ENCODE measurements around the gene CCDC159. TPM values are rescaled to one million over a fixed set of nuclear protein-coding genes. Genes with fewer than 3 reads are reported as not detected.

Gene CCDC159
- total RNA-seq, 1 donor from 2014 or later: 1.8 TPM

GRCh38 chr19:11335449-11336146 lies 10.7 kb upstream of the CCDC159 start:
- Histone ChIP-seq H2AFZ (replicated peaks) (no peak overlapping the region), H3K36me3 (no peaks in the 10 kb centered on the region), H3K27me3 (peaks cover 14% of the 10 kb centered on the region), H3K79me2 (ENCODE audit: low read depth) (no peaks in the 10 kb centered on the region), H3K9ac (no peak overlapping the region), H3K9me3 (ENCODE audit: low read depth) (no peaks in the 10 kb centered on the region), H3K4me3 (no peak overlapping the region), H3K4me2 (no peak overlapping the region), H3K27ac (no peak overlapping the region), H3F3A (ENCODE audit: low read depth) (no peaks in the 10 kb centered on the region), H3K4me1 (no peaks in the 10 kb centered on the region), H4K20me1 (ENCODE audit: low read depth) (no peaks in the 10 kb centered on the region)
- peaks cover 10% of the 10 kb centered on the region for H3K36me3 Mint-ChIP-seq
- peaks cover 3% of the 10 kb centered on the region for H3K27me3 Mint-ChIP-seq (ENCODE audit: insufficient read depth, low read depth)
- H3K27ac Mint-ChIP-seq: no peak overlapping the region
- no peak for TF ChIP-seq EZH2 (IDR thresholded peaks at IDR 0.05)
- no peak for TF ChIP-seq CTCF (IDR thresholded peaks at IDR 0.05)
- peaks cover 13% of the 10 kb centered on the region for H3K4me1 Mint-ChIP-seq
- H3K9me3 Mint-ChIP-seq: no peaks in the 10 kb centered on the region
- peak overlapping the region; percentile 53 for H3K4me3 Mint-ChIP-seq
- no peak for DNase-seq (ENCODE audit: low spot score)

- TF ChIP-seq EZH2 (IDR thresholded peaks at IDR 0.05): no peak
- TF ChIP-seq CTCF (IDR thresholded peaks at IDR 0.05): no peak
- no peak for TF ChIP-seq EZH2phosphoT487 (IDR thresholded peaks at IDR 0.05)
- H3K36me3 ChIP-seq: no peaks in the 10 kb centered on the region
- H3K9ac ChIP-seq: no peak overlapping the region
- Mint-ChIP-seq H3K4me3 (peak overlapping the region; percentile 48), H3K27ac (no peak overlapping the region), H3K9me3 (no peaks in the 10 kb centered on the region), H3K27me3 (ENCODE audit: insufficient read depth, low read depth) (peaks cover 3% of the 10 kb centered on the region), H3K4me1 (peaks cover 13% of the 10 kb centered on the region), H3K36me3 (peaks cover 10% of the 10 kb centered on the region)
- DNase-seq (ENCODE audit: low spot score): no peak
- H4K20me1 ChIP-seq (ENCODE audit: low read depth): no peaks in the 10 kb centered on the region
- H3K9me3 ChIP-seq (ENCODE audit: low read depth): no peaks in the 10 kb centered on the region
- H2AFZ ChIP-seq (replicated peaks): no peak overlapping the region
- H3F3A ChIP-seq (ENCODE audit: low read depth): no peaks in the 10 kb centered on the region
- H3K4me3 ChIP-seq: no peak overlapping the region
- H3K27ac ChIP-seq: no peak overlapping the region
- H3K4me2 ChIP-seq: no peak overlapping the region
- peaks cover 14% of the 10 kb centered on the region for H3K27me3 ChIP-seq
- no peaks in the 10 kb centered on the region for H3K4me1 ChIP-seq
- no peaks in the 10 kb centered on the region for H3K79me2 ChIP-seq (ENCODE audit: low read depth)
Measured at GRCh38 chr19:11337080-11337479, 9.2 kb upstream of the CCDC159 start.

GRCh38 chr19:11338121-11338520 lies 8.2 kb upstream of the CCDC159 start:
- Histone ChIP-seq H3K79me2 (ENCODE audit: low read depth) (no peaks in the 10 kb centered on the region), H3F3A (ENCODE audit: low read depth) (no peaks in the 10 kb centered on the region), H3K4me1 (no peaks in the 10 kb centered on the region), H3K4me2 (no peak overlapping the region), H3K9ac (no peak overlapping the region), H3K9me3 (ENCODE audit: low read depth) (no peaks in the 10 kb centered on the region), H3K27ac (no peak overlapping the region), H3K4me3 (no peak overlapping the region), H2AFZ (replicated peaks) (no peak overlapping the region), H3K27me3 (peaks cover 14% of the 10 kb centered on the region), H3K36me3 (no peaks in the 10 kb centered on the region), H4K20me1 (ENCODE audit: low read depth) (no peaks in the 10 kb centered on the region)
- Mint-ChIP-seq H3K9me3 (no peaks in the 10 kb centered on the region), H3K36me3 (peaks cover 10% of the 10 kb centered on the region), H3K27me3 (ENCODE audit: insufficient read depth, low read depth) (peaks cover 6% of the 10 kb centered on the region), H3K4me1 (peaks cover 13% of the 10 kb centered on the region), H3K27ac (no peak overlapping the region), H3K4me3 (peak overlapping the region; percentile 87)
- TF ChIP-seq EZH2phosphoT487 (IDR thresholded peaks at IDR 0.05): no peak
- TF ChIP-seq CTCF (IDR thresholded peaks at IDR 0.05): no peak
- no peak for TF ChIP-seq EZH2 (IDR thresholded peaks at IDR 0.05)
- no peak for DNase-seq (ENCODE audit: low spot score)

All from neural progenitor cell (in vitro differentiated cells).